Keratinocyte (primary cell): ENCODE data around the gene EPHA6. TPM values are rescaled to one million over a fixed set of nuclear protein-coding genes. Genes with fewer than 3 reads are reported as not detected.

ENCODE experiments used
- DNase-seq: peaks from one replicate; pipeline ENCODE4 v3.0.0-alpha.2; 2011; ENCODE audit warnings: low read depth, missing footprints, low spot score
- FAIRE-seq: peaks from 2 replicates; lab custom pipeline; 2011; peaks lifted over from hg19 to GRCh38; lab: Jason Lieb, UNC
- H2AFZ ChIP-seq: 2 replicates; pipeline ENCODE4 v1.6.0; 2012; ENCODE audit warnings: low read length, control low read depth, inconsistent platforms; ENCODE audit not compliant: control insufficient read depth
- H3K27ac ChIP-seq: 2 replicates; pipeline ENCODE4 v1.5.1; 2011; ENCODE audit warnings: low read length; ENCODE audit not compliant: control insufficient read depth, insufficient read depth
- H3K27me3 ChIP-seq: 3 replicates; pipeline ENCODE4 v1.6.0; 2011; ENCODE audit warnings: low read length; ENCODE audit not compliant: control insufficient read depth, insufficient read depth; ENCODE audit errors: extremely low read depth
- H3K36me3 ChIP-seq, 2 experiments: 2 replicates in 1 of 2; 3 replicates in 1 of 2; pipeline ENCODE4 v1.5.1; 2011; ENCODE audit warnings: low read length in 2 of 2, mild to moderate bottlenecking in 1 of 2; ENCODE audit not compliant: control insufficient read depth in 2 of 2, insufficient read depth in 2 of 2; ENCODE audit errors: extremely low read depth in 1 of 2
- H3K4me1 ChIP-seq: 3 replicates; pipeline ENCODE4 v1.5.1; 2011; ENCODE audit warnings: low read length; ENCODE audit not compliant: control insufficient read depth, insufficient read depth; ENCODE audit errors: extremely low read depth
- H3K4me2 ChIP-seq: 3 replicates; pipeline ENCODE4 v1.6.0; 2011; ENCODE audit warnings: low read depth, low read length; ENCODE audit not compliant: control insufficient read depth, insufficient read depth; ENCODE audit errors: extremely low read depth
- H3K4me3 ChIP-seq, 3 experiments: fragments of 200-600 bp in 1 of 3; sonication (generic) in 1 of 3; 2 replicates in 2 of 3; 3 replicates in 1 of 3; pipeline ENCODE4 v1.5.1; 2011 to 2016; ENCODE audit warnings: low read length in 3 of 3, mild to moderate bottlenecking in 3 of 3, control low read depth in 2 of 3, inconsistent platforms in 1 of 3, low read depth in 1 of 3, mixed read lengths in 1 of 3, mixed run types in 1 of 3, moderate library complexity in 1 of 3; ENCODE audit not compliant: control insufficient read depth in 2 of 3, insufficient read depth in 2 of 3; ENCODE audit errors: extremely low read depth in 1 of 3
- H3K79me2 ChIP-seq: 2 replicates; pipeline ENCODE4 v1.6.0; 2012; ENCODE audit warnings: low read length; ENCODE audit not compliant: control insufficient read depth, insufficient read depth
- H3K9ac ChIP-seq: 3 replicates; pipeline ENCODE4 v1.6.0; 2011; ENCODE audit warnings: low read length; ENCODE audit not compliant: control insufficient read depth, insufficient read depth; ENCODE audit errors: extremely low read depth
- H3K9me1 ChIP-seq: 3 replicates; pipeline ENCODE4 v1.6.0; 2011; ENCODE audit warnings: low read length; ENCODE audit not compliant: control insufficient read depth, insufficient read depth; ENCODE audit errors: extremely low read depth
- H3K9me3 ChIP-seq: 2 replicates; pipeline ENCODE4 v1.5.1; 2012; ENCODE audit warnings: low read depth, low read length; ENCODE audit not compliant: control insufficient read depth
- H4K20me1 ChIP-seq: 3 replicates; pipeline ENCODE4 v1.6.0; 2011; ENCODE audit warnings: low read length; ENCODE audit not compliant: control insufficient read depth, insufficient read depth; ENCODE audit errors: extremely low read depth
- EZH2 ChIP-seq: IDR thresholded peaks from one replicate; pipeline ENCODE4 v1.6.1; 2012; ENCODE audit warnings: inconsistent platforms, mild to moderate bottlenecking, low read length, moderate library complexity
- dilution Hi-C: fragments of 300-500 bp; cut with MboI; formaldehyde crosslinking; loops from one replicate; pipeline ENCODE4 v1.7.0; 2020; ENCODE audit warnings: low sequenced_read_pairs; ENCODE audit not compliant: extremely low pct_ligation_motif_present
- polyA plus RNA-seq, 5 experiments: library from polyadenylated mRNA; depleted of rRNA in 3 of 5; stranded (reverse) in 3 of 5; stranded (forward) in 1 of 5; unstranded in 1 of 5; fragments of >200 nt; gene quantifications; 1 replicate in 1 of 5; 2 replicates in 3 of 5; 3 replicates in 1 of 5; pipeline versions ENCODE4 v1.2.1 to v1.2.3, GENCODE V29; 2011 to 2012; ENCODE audit warnings: missing spikeins in 2 of 5, low read depth in 1 of 5, low replicate concordance in 1 of 5
- TF ChIP-seq, protein P1 (sequence below), 3 experiments: IDR thresholded peaks in 1 of 3; conservative IDR thresholded peaks in 1 of 3; optimal IDR thresholded peaks in 1 of 3; 2 replicates in 2 of 3; 3 replicates in 1 of 3; pipeline versions ENCODE3 to v1.5.1; 2011; ENCODE audit warnings: low read length in 3 of 3, mild to moderate bottlenecking in 3 of 3, moderate library complexity in 2 of 3, control low read depth in 1 of 3, inconsistent platforms in 1 of 3; ENCODE audit not compliant: insufficient read depth in 2 of 3; ENCODE audit errors: extremely low read depth in 1 of 3

Gene EPHA6
- polyA plus RNA-seq, 1 donor (not counting 4 experiments of a cell fraction or from before 2014, with no cell fraction given) = not detected

DNA sequence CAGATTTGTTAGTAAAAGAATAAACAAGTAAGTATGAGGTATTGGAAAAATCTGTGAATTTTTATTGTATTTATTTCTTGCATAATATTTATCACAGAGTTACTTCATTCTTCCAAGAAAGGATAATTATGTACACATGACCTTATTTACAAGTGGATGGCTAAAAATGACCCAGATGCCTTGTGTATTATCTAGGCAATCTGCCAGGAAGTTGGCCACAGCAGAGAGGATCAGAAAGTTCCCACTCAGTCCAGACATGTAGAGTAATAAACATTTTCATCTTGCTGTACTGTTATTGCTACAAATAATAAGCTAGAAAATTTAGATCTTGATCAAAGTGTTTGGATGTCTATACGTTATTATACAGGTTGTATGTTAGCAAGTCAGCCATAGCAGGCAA, 317.1 kb downstream of the EPHA6 start:
- no peak overlapping the region for H3K9ac ChIP-seq
- H3K9me1 ChIP-seq = no peaks in the 10 kb centered on the region
- no peaks in the 10 kb centered on the region for H3K4me1 ChIP-seq
- H3K4me3 ChIP-seq = no peak overlapping the region
- no peaks in the 10 kb centered on the region for H3K36me3 ChIP-seq
- H3K79me2 ChIP-seq = no peaks in the 10 kb centered on the region
- H3K4me2 ChIP-seq = no peak overlapping the region
- no peak overlapping the region for H3K27ac ChIP-seq
- TF ChIP-seq EZH2 = no peak
- TF ChIP-seq, protein P1, sequence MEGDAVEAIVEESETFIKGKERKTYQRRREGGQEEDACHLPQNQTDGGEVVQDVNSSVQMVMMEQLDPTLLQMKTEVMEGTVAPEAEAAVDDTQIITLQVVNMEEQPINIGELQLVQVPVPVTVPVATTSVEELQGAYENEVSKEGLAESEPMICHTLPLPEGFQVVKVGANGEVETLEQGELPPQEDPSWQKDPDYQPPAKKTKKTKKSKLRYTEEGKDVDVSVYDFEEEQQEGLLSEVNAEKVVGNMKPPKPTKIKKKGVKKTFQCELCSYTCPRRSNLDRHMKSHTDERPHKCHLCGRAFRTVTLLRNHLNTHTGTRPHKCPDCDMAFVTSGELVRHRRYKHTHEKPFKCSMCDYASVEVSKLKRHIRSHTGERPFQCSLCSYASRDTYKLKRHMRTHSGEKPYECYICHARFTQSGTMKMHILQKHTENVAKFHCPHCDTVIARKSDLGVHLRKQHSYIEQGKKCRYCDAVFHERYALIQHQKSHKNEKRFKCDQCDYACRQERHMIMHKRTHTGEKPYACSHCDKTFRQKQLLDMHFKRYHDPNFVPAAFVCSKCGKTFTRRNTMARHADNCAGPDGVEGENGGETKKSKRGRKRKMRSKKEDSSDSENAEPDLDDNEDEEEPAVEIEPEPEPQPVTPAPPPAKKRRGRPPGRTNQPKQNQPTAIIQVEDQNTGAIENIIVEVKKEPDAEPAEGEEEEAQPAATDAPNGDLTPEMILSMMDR (optimal IDR thresholded peaks at IDR 0.05 in 1 of 3, IDR thresholded peaks at IDR 0.05 in 1 of 3, conservative IDR thresholded peaks at IDR 0.05 in 1 of 3; ENCODE audit: extremely low read depth in 1 of 3, insufficient read depth in 2 of 3, low read length in 3 of 3) = no peak
- H4K20me1 ChIP-seq = no peaks in the 10 kb centered on the region
- dilution Hi-C loops = no loop called here
- FAIRE-seq (no peak), DNase-seq (no peak)
- no peaks in the 10 kb centered on the region for H3K9me3 ChIP-seq
- H3K27me3 ChIP-seq = no peaks in the 10 kb centered on the region
- no peak overlapping the region for H2AFZ ChIP-seq

DNA sequence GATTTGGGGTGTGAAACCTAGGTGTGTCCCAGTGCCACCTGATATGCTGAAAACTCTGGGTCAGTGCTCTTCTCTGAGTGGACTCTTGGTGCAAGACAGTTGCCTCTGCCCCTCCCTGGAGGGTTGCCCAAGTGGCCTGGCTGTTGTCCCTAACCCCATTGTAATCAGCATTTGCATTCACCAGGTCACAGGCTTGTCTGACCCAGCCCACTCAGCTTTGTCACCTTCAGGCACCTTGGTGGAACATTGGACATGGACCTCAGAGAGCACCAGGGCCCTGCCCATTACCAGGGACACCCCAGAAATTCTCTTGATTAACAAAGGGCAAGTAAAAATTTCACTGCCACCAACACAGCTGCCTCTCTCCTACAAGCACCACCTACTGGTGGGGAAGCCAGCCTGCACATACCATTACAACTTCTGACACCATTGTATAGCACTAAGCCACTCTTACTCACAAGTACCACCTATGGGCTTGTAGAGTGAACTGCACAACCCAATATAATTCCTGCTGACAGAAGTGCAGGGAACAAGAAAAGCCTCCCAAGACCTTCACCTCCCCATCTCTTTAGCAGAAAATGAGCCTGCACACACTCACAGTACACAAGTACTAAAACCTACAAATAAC, 324.6 kb downstream of the EPHA6 start:
- TF ChIP-seq, protein P1 (optimal IDR thresholded peaks at IDR 0.05 in 1 of 3, IDR thresholded peaks at IDR 0.05 in 1 of 3, conservative IDR thresholded peaks at IDR 0.05 in 1 of 3; ENCODE audit: extremely low read depth in 1 of 3, insufficient read depth in 2 of 3, low read length in 3 of 3) = peak; percentile 56 to 69 (median 60)
- TF ChIP-seq EZH2 = no peak
- peak; percentile 9 for DNase-seq
- dilution Hi-C loops = no loop called here
- FAIRE-seq = no peak
- H2AFZ ChIP-seq = no peak overlapping the region
- no peaks in the 10 kb centered on the region for H4K20me1 ChIP-seq
- no peaks in the 10 kb centered on the region for H3K36me3 ChIP-seq
- no peak overlapping the region for H3K27ac ChIP-seq
- H3K4me2 ChIP-seq = no peak overlapping the region
- no peak overlapping the region for H3K9ac ChIP-seq
- H3K27me3 ChIP-seq = no peaks in the 10 kb centered on the region
- H3K9me3 ChIP-seq = no peaks in the 10 kb centered on the region
- no peaks in the 10 kb centered on the region for H3K9me1 ChIP-seq
- no peaks in the 10 kb centered on the region for H3K4me1 ChIP-seq
- no peaks in the 10 kb centered on the region for H3K79me2 ChIP-seq
- H3K4me3 ChIP-seq = no peak overlapping the region
